Heart left ventricle (tissue), 16 donors: ENCODE measurements around the gene CD164. TPM values are rescaled to one million over a fixed set of nuclear protein-coding genes. Genes with fewer than 3 reads are reported as not detected.
A peak's percentile ranks its signal among the peaks of the same experiment; 100 is the strongest.

Experiments used
- ATAC-seq, 4 donors: fragments of 200-7000 bp; cut with Tn5 transposase; one replicate each; pipeline ENCODE4 v1.9.1; 2020 to 2022; ENCODE audit warnings: moderate library complexity in 4 of 4, mild to moderate bottlenecking in 3 of 4, moderate number of reproducible peaks in 1 of 4
- DNase-seq, 5 donors: peaks; one replicate each; pipeline ENCODE4 v3.0.0-alpha.2; 2020
- H3K27ac ChIP-seq, 12 donors: fragments of 200-600 bp; sonication (generic) in 4 of 12; one replicate each; pipeline versions ENCODE4 v1.5.0 to v1.8.0; 2016 to 2022; ENCODE audit warnings: mild to moderate bottlenecking in 2 of 12
- H3K27me3 ChIP-seq, 9 donors: fragments of 200-600 bp; sonication (generic) in 2 of 9; one replicate each; pipeline versions ENCODE4 v1.5.1 to v1.8.0; 2016 to 2022; ENCODE audit warnings: mild to moderate bottlenecking in 3 of 9
- H3K36me3 ChIP-seq, 9 donors: fragments of 200-600 bp; sonication (generic) in 2 of 9; one replicate each; pipeline versions ENCODE4 v1.5.0 to v1.8.0; 2018 to 2022; ENCODE audit warnings: mild to moderate bottlenecking in 2 of 9
- H3K4me1 ChIP-seq, 12 donors: fragments of 200-600 bp; sonication (generic) in 4 of 12; one replicate each; pipeline versions ENCODE4 v1.5.0 to v1.8.0; 2016 to 2022; ENCODE audit warnings: mild to moderate bottlenecking in 3 of 12
- H3K4me3 ChIP-seq, 12 donors: fragments of 200-600 bp; sonication (generic) in 4 of 12; one replicate each; pipeline versions ENCODE4 v1.5.0 to v1.8.0; 2017 to 2022; ENCODE audit warnings: mild to moderate bottlenecking in 9 of 12, moderate library complexity in 4 of 12
- H3K9me3 ChIP-seq, 12 donors: fragments of 200-600 bp; sonication (generic) in 4 of 12; one replicate each; pipeline versions ENCODE4 v1.5.0 to v1.8.0; 2016 to 2022; ENCODE audit warnings: mild to moderate bottlenecking in 1 of 12
- CTCF ChIP-seq, 12 donors: fragments of 200-600 bp; sonication (generic) in 4 of 12; IDR thresholded peaks; one replicate each; pipeline versions ENCODE4 v1.5.0 to v1.8.0; 2018 to 2022; ENCODE audit warnings: antibody characterized with exemption in 12 of 12, mild to moderate bottlenecking in 5 of 12
- POLR2A ChIP-seq, 2 donors: fragments of 450-650 bp; IDR thresholded peaks; one replicate each; pipeline ENCODE4 v1.6.1; 2017; ENCODE audit warnings: antibody characterized with exemption in 2 of 2, mild to moderate bottlenecking in 2 of 2, moderate library complexity in 2 of 2
- WGBS, 4 donors: extraction: QIAGEN DNeasy Blood & Tissue Kit in 2 of 4; methylation state at CpG; one replicate each; pipeline versions ENCODE4 v1.1.5 to v1.1.7; 2013 to 2018; 5-methylcytosine and 5-hydroxymethylcytosine counted together
- intact Hi-C, 10 donors: fragments of 100-400 bp; cut with DNase I; formaldehyde crosslinking; loops; one replicate each; pipeline versions ENCODE4 v1.11.1 to v1.14.2; 2022
- polyA plus RNA-seq, 2 donors: library from polyadenylated mRNA; stranded (reverse); fragments of 200-250 nt; gene quantifications; one replicate each; pipeline ENCODE4 v1.2.3, GENCODE V29; 2013
- total RNA-seq, 9 donors: library from RNA; depleted of rRNA in 2 of 9; stranded (reverse); fragments of >200 nt in 2 of 9; fragmentation: NEBNext Ultra II Directional in 3 of 9; extraction: Animal tissue kit (Norgen Biotek cat#: 25700) in 3 of 9; gene quantifications; one replicate each; pipeline versions ENCODE4 v1.1.0 to v1.2.4, GENCODE V29; 2016 to 2023
- donor health status: ischemic (EF 13 %, LVEDD 7.1; RV severe dilation, severe dysfunction).
- donor health status: healthy with polysubstance abuse.
- donor health status: DM: no; HTN: yes; CAD: no.
- donor health status: DM: no; HTN: no; CAD: no.
- donor health status: ischemic (EF 25% LVEDD 6.9; RV normal size, moderate dysfunction).
- donor health status: ischemic (EF 25% LVEDD 5.7; RV mildly dilated, moderate dysfunction).
- donor health status: healthy.
- donor health status: DM: yes; HTN: yes; CAD: no.
- donor health status: ischemic (EF 35%, LVEDD 5.7; RV mildly dilated, moderate dysfunction).
- donor health status: nonischemic (EF 11% LVEDD 7.7; RV severe dilation, severe dysfunction).
- donor health status: DM: yes; HTN: yes; CAD: no.
- donor health status: PGD.
- donor health status: ischemic (EF 29% LVEDD 5.4; RV normal size, mild dysfunction).
- donor health status: nonischemic (EF 23%, LVEDD 6.1; RV moderate dilation, normal function).

CD164 gene
- total and polyA plus RNA-seq, 11 donors = 77.1 to 213 (median 119) TPM

GRCh38 chr6:109325400-109325801 is 56.9 kb downstream of the CD164 start:
- 68 to 74% (median 71%) methylated on average over 8 of the region's 8 CpGs for WGBS, 4 donors
- ATAC-seq = no peak
- intact Hi-C loops = no loop called here

GRCh38 chr6:109323241-109323640 is 59.0 kb downstream of the CD164 start:
- H3K36me3 ChIP-seq = no peaks in the 10 kb centered on the region
- intact Hi-C loops = no loop called here
- ATAC-seq (no peak), DNase-seq (no peak)
- peak overlapping the region in 1 of 12 donors; percentile 23 for H3K4me3 ChIP-seq
- H3K27me3 ChIP-seq = no peaks in the 10 kb centered on the region
- H3K9me3 ChIP-seq = no peaks in the 10 kb centered on the region
- peaks cover 0 to 30% (median 0%) of the 10 kb centered on the region in 12 donors for H3K4me1 ChIP-seq
- TF ChIP-seq CTCF (IDR thresholded peaks at IDR 0.05) (no peak), POLR2A (IDR thresholded peaks at IDR 0.05) (no peak)
- H3K27ac ChIP-seq = peak overlapping the region in 1 of 12 donors; percentile 76
- 67 to 86% (median 77%) methylated on average over 4 to 5 of the region's 5 CpGs for WGBS, 4 donors

More at GRCh38 chr6:109325400-109325801, 56.9 kb downstream of the CD164 start:
- no peak overlapping the region for H3K27ac ChIP-seq
- peaks cover 0 to 25% (median 0%) of the 10 kb centered on the region in 12 donors for H3K4me1 ChIP-seq
- DNase-seq = no peak
- H3K27me3 ChIP-seq = no peaks in the 10 kb centered on the region
- no peak overlapping the region for H3K4me3 ChIP-seq
- H3K9me3 ChIP-seq = no peaks in the 10 kb centered on the region
- TF ChIP-seq CTCF (IDR thresholded peaks at IDR 0.05) = no peak
- TF ChIP-seq POLR2A (IDR thresholded peaks at IDR 0.05) = no peak
- H3K36me3 ChIP-seq = no peaks in the 10 kb centered on the region

GRCh38 chr6:109322825-109323224 is 59.4 kb downstream of the CD164 start:
- TF ChIP-seq POLR2A (IDR thresholded peaks at IDR 0.05) = no peak
- TF ChIP-seq CTCF (IDR thresholded peaks at IDR 0.05) = no peak
- Histone ChIP-seq H3K36me3 (no peaks in the 10 kb centered on the region), H3K4me1 (peaks cover 0 to 30% (median 0%) of the 10 kb centered on the region in 12 donors), H3K9me3 (no peaks in the 10 kb centered on the region), H3K4me3 (no peak overlapping the region), H3K27me3 (no peaks in the 10 kb centered on the region), H3K27ac (peak overlapping the region in 1 of 12 donors; percentile 76)
- peak; percentile 53 to 84 (median 78) for ATAC-seq
- 62 to 71% (median 64%) methylated on average over 2 of the region's 2 CpGs for WGBS, 4 donors
- DNase-seq = peak in 4 of 5 donors; percentile 39 to 52 (median 44)
- intact Hi-C loops = no loop called here

- Histone ChIP-seq H3K4me1 (peaks cover 0 to 30% (median 0%) of the 10 kb centered on the region in 12 donors), H3K9me3 (no peaks in the 10 kb centered on the region), H3K4me3 (no peak overlapping the region), H3K36me3 (no peaks in the 10 kb centered on the region), H3K27me3 (no peaks in the 10 kb centered on the region), H3K27ac (no peak overlapping the region)
- DNase-seq = no peak
- TF ChIP-seq CTCF (IDR thresholded peaks at IDR 0.05) (no peak), POLR2A (IDR thresholded peaks at IDR 0.05) (no peak)
- ATAC-seq = no peak
- intact Hi-C loops = no loop called here
- WGBS, 4 donors = 80 to 97% (median 87%) methylated on average over 8 of the region's 8 CpGs
Observed at GRCh38 chr6:109321752-109322151, 60.5 kb downstream of the CD164 start.
